ENCODE results near the gene SDK2.

DNA sequence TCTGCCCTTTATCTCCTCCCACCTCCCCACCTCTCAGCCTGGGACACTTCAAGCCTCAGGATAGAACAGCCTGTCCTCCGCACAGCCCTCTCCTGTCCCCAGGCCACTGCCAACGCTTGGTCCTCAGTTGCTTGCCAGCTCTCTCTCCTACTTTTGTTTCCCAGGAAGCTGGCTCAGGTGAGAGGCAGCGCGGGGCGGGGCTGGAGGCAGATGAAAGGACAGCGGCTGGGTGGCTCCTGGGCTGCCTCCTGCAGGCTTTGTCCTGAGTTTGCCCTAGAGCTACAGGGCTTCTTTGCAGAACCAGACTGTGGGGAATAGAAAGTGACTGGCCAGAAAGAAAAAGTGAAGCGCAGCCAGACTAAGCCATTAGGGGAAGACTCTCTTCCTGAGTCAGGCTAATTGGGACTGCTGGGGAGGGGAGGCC, 284.2 kb downstream of the SDK2 start:
- TF ChIP-seq, protein P1, sequence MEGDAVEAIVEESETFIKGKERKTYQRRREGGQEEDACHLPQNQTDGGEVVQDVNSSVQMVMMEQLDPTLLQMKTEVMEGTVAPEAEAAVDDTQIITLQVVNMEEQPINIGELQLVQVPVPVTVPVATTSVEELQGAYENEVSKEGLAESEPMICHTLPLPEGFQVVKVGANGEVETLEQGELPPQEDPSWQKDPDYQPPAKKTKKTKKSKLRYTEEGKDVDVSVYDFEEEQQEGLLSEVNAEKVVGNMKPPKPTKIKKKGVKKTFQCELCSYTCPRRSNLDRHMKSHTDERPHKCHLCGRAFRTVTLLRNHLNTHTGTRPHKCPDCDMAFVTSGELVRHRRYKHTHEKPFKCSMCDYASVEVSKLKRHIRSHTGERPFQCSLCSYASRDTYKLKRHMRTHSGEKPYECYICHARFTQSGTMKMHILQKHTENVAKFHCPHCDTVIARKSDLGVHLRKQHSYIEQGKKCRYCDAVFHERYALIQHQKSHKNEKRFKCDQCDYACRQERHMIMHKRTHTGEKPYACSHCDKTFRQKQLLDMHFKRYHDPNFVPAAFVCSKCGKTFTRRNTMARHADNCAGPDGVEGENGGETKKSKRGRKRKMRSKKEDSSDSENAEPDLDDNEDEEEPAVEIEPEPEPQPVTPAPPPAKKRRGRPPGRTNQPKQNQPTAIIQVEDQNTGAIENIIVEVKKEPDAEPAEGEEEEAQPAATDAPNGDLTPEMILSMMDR (IDR thresholded peaks at IDR 0.05; ENCODE audit: insufficient read depth, low read depth, low read length): no peak
- no peak for TF ChIP-seq EZH2 (IDR thresholded peaks at IDR 0.05; ENCODE audit: insufficient read depth, low read length)
